ENCODE results near the gene NRM.

NRM gene

DNA sequence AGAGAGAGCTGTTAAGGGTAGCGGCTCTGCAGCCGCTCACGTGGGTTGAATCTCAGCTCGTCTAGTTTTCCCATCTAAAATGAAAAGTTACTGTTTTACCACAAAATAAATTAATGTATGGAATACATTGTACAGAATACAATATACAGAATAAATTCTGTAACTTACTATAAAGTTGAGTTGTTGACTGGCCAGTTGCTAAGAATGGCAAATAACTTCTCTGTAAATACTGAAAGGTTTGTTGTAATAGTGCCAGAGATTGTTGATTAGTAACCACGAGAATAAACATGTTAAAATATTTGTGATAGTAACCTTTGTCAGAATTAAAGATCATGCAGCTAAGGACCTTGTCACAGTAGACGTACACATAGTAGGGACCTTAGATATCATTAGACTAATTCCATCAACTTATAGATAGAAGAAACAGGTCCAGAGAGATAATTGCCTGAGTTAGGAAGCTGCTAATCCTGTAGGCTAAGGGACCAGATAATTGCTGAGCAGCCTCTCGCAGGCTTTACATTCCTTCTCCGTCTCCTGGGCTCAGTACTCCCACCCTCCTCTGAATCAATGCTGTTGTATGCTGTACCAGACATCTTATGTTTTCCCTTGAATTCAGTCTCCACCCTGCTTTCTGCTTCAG is 544 bp upstream of the NRM start:
- Histone ChIP-seq H3K4me3 (ENCODE audit: low read depth in 1 of 2, low read length in 2 of 2) (peak overlapping the region; percentile 85 to 87), H3K36me3 (ENCODE audit: insufficient read depth, low read length) (0 out of 2 replicates have a peak, but pooled peaks cover 3% of the 10 kb centered on the region), H3K9ac (ENCODE audit: low read depth, low read length) (peak overlapping the region; percentile 72), H4K20me1 (ENCODE audit: insufficient read depth, low read length) (0 out of 2 replicates have a peak, but pooled peaks cover 4% of the 10 kb centered on the region), H3K79me2 (ENCODE audit: insufficient read depth, low read length) (peaks cover 40% of the 10 kb centered on the region), H3K27me3 (ENCODE audit: insufficient read depth, low read length, poor library complexity) (no peaks in the 10 kb centered on the region), H2AFZ (ENCODE audit: low read depth, low read length) (peak overlapping the region; percentile 98), H3K27ac (ENCODE audit: low read length) (peak overlapping the region; percentile 92), H3K9me3 (ENCODE audit: insufficient read depth, low read length, severe bottlenecking) (no peaks in the 10 kb centered on the region), H3K4me2 (ENCODE audit: insufficient read depth, low read length) (peak overlapping the region; percentile 87), H3K4me1 (ENCODE audit: insufficient read depth, low read length) (peaks cover 45% of the 10 kb centered on the region)
- TF ChIP-seq EZH2 (IDR thresholded peaks at IDR 0.05; ENCODE audit: borderline replicate concordance, low read depth, low read length, severe bottlenecking), result no peak
- TF ChIP-seq, protein P1, sequence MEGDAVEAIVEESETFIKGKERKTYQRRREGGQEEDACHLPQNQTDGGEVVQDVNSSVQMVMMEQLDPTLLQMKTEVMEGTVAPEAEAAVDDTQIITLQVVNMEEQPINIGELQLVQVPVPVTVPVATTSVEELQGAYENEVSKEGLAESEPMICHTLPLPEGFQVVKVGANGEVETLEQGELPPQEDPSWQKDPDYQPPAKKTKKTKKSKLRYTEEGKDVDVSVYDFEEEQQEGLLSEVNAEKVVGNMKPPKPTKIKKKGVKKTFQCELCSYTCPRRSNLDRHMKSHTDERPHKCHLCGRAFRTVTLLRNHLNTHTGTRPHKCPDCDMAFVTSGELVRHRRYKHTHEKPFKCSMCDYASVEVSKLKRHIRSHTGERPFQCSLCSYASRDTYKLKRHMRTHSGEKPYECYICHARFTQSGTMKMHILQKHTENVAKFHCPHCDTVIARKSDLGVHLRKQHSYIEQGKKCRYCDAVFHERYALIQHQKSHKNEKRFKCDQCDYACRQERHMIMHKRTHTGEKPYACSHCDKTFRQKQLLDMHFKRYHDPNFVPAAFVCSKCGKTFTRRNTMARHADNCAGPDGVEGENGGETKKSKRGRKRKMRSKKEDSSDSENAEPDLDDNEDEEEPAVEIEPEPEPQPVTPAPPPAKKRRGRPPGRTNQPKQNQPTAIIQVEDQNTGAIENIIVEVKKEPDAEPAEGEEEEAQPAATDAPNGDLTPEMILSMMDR (IDR thresholded peaks at IDR 0.05; ENCODE audit: borderline replicate concordance, extremely low read depth, low read length, poor library complexity, severe bottlenecking), result no peak
- ATAC-seq (ENCODE audit: insufficient read depth, low read depth) (no peak), DNase-seq (no peak)

- H3K4me3 ChIP-seq (ENCODE audit: low read depth in 1 of 2, low read length in 2 of 2), result peak overlapping the region; percentile 85 to 87
- peaks cover 54% of the 10 kb centered on the region for H3K4me1 ChIP-seq (ENCODE audit: insufficient read depth, low read length)
- H3K9ac ChIP-seq (ENCODE audit: low read depth, low read length), result peak overlapping the region; percentile 72
- peak overlapping the region; percentile 92 for H3K27ac ChIP-seq (ENCODE audit: low read length)
- TF ChIP-seq, protein P1 (IDR thresholded peaks at IDR 0.05; ENCODE audit: borderline replicate concordance, extremely low read depth, low read length, poor library complexity, severe bottlenecking), result no peak
- no peak for TF ChIP-seq EZH2 (IDR thresholded peaks at IDR 0.05; ENCODE audit: borderline replicate concordance, low read depth, low read length, severe bottlenecking)
- no peak for DNase-seq
- H3K36me3 ChIP-seq (ENCODE audit: insufficient read depth, low read length), result peaks cover 12% of the 10 kb centered on the region; the same call in 1 of the 2 replicates
- H3K79me2 ChIP-seq (ENCODE audit: insufficient read depth, low read length), result peaks cover 53% of the 10 kb centered on the region
- H3K27me3 ChIP-seq (ENCODE audit: insufficient read depth, low read length, poor library complexity), result no peaks in the 10 kb centered on the region
- H3K9me3 ChIP-seq (ENCODE audit: insufficient read depth, low read length, severe bottlenecking), result no peaks in the 10 kb centered on the region
- H4K20me1 ChIP-seq (ENCODE audit: insufficient read depth, low read length), result 0 out of 2 replicates have a peak, but pooled peaks cover 11% of the 10 kb centered on the region
- peak overlapping the region; percentile 87 for H3K4me2 ChIP-seq (ENCODE audit: insufficient read depth, low read length)
- ATAC-seq (ENCODE audit: insufficient read depth, low read depth), result no peak
- peak overlapping the region; percentile 98 for H2AFZ ChIP-seq (ENCODE audit: low read depth, low read length)
Measured at GRCh38 chr6:30689985-30690384, 799 bp downstream of the NRM start.

DNA sequence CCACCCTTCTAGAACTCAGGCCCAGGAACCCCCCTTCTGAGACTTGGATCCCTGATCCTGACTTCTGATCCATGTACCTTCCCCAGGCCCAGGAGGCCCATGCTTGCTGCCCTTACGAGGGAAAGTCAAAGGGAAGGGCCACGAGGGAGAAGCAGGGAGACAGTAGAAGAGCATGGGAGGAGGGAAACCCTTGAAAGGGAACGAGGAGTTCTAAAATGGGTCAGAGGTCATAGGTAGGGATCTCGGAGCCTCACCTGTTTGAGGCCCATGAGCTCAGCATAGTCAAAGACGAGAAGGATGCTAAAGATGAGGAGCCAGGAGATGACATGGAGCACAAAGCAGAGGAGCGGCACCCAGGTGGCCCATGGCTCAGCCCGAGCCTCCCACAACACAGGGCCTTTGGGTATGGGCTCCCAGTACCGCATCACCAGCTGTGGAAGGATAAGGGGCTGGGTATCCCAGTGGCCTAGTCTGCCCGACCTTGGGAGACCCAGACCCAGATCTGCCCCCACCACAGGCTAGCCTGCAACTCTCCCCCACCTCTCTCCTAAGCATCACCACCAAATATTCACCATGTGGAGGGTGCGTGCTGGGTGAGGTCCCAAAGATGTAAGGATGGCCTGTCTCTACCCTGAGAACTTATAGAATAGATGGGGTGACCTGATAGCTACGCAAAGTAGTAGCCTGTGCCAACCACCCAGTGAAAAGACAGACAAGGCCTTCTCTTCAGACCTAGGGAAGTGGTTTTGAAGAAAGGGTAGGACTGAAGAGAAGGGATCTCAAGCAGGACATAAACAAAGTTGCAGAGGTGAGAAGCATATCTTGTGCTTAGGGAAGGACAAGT is 1.5 kb downstream of the NRM start:
- H4K20me1 ChIP-seq (ENCODE audit: insufficient read depth, low read length), result peaks cover 13% of the 10 kb centered on the region; the same call in 1 of the 2 replicates
- H3K27me3 ChIP-seq (ENCODE audit: insufficient read depth, low read length, poor library complexity), result no peaks in the 10 kb centered on the region
- ATAC-seq (ENCODE audit: insufficient read depth, low read depth) (no peak), DNase-seq (no peak)
- H3K9ac ChIP-seq (ENCODE audit: low read depth, low read length), result peak overlapping the region; percentile 72
- peak overlapping the region; percentile 92; the same call in 1 of the 2 replicates for H3K27ac ChIP-seq (ENCODE audit: low read length)
- peaks cover 58% of the 10 kb centered on the region for H3K4me1 ChIP-seq (ENCODE audit: insufficient read depth, low read length)
- peak overlapping the region; percentile 87 for H3K4me2 ChIP-seq (ENCODE audit: insufficient read depth, low read length)
- TF ChIP-seq, protein P1 (IDR thresholded peaks at IDR 0.05; ENCODE audit: borderline replicate concordance, extremely low read depth, low read length, poor library complexity, severe bottlenecking), result no peak
- TF ChIP-seq EZH2 (IDR thresholded peaks at IDR 0.05; ENCODE audit: borderline replicate concordance, low read depth, low read length, severe bottlenecking), result no peak
- no peaks in the 10 kb centered on the region for H3K9me3 ChIP-seq (ENCODE audit: insufficient read depth, low read length, severe bottlenecking)
- H3K4me3 ChIP-seq (ENCODE audit: low read depth in 1 of 2, low read length in 2 of 2), result peak overlapping the region in 1 of 2 experiments; percentile 87; a peak in 2 of 4 replicates
- H3K36me3 ChIP-seq (ENCODE audit: insufficient read depth, low read length), result peaks cover 13% of the 10 kb centered on the region; the same call in 1 of the 2 replicates
- no peak overlapping the region for H2AFZ ChIP-seq (ENCODE audit: low read depth, low read length)
- H3K79me2 ChIP-seq (ENCODE audit: insufficient read depth, low read length), result peaks cover 60% of the 10 kb centered on the region
